Panc1 (cell line): Measurements from ENCODE around the gene HOXC9. TPM values are rescaled to one million over a fixed set of nuclear protein-coding genes. Genes with fewer than 3 reads are reported as not detected.

Experiments used
- ATAC-seq: fragments of 200-7000 bp; cut with Tn5 transposase; 2 replicates; pipeline ENCODE4 v1.9.1; 2020; ENCODE audit warnings: mild to moderate bottlenecking, moderate library complexity
- BruUV-seq: library from RNA; stranded (reverse); fragments of 400-500 nt; replicated peaks from 2 replicates; lab custom pipeline; 2021; lab: Mats Ljungman, UMichigan
- CTCF ChIA-PET: fragments of 300-600 bp; sonication (Branson Sonifier 250); formaldehyde crosslinking; loops from one replicate; lab custom pipeline; 2022; ENCODE audit warnings: antibody characterized with exemption; lab: Charles Lee
- POLR2A ChIA-PET: fragments of 300-600 bp; sonication (Branson Sonifier 250); formaldehyde crosslinking; loops from one replicate; lab custom pipeline; 2022; ENCODE audit warnings: antibody characterized with exemption; lab: Charles Lee
- DNase-seq: peaks from one replicate; pipeline ENCODE4 v3.0.0-alpha.2; 2010; ENCODE audit warnings: low read depth, low spot score
- H3K27ac ChIP-seq: 2 replicates; pipeline ENCODE4 v1.5.1; 2011; ENCODE audit warnings: mild to moderate bottlenecking, low read length, inconsistent platforms
- H3K27me3 ChIP-seq: fragments of 200-500 bp; sonication (Bioruptor generic); 2 replicates; pipeline ENCODE4 v1.6.0; 2014; ENCODE audit warnings: low read length, inconsistent platforms; ENCODE audit not compliant: control insufficient read depth, insufficient read depth
- H3K36me3 ChIP-seq: fragments of 200-500 bp; sonication (Bioruptor generic); 2 replicates; pipeline ENCODE4 v1.5.1; 2014; ENCODE audit warnings: inconsistent platforms, mild to moderate bottlenecking, low read length, moderate library complexity; ENCODE audit not compliant: control insufficient read depth, insufficient read depth
- H3K4me1 ChIP-seq: 2 replicates; pipeline ENCODE4 v1.5.1; 2011; ENCODE audit warnings: inconsistent platforms, mild to moderate bottlenecking, low read length, moderate library complexity; ENCODE audit not compliant: control insufficient read depth, insufficient read depth
- H3K4me3 ChIP-seq, 2 experiments: 2 replicates each; pipeline ENCODE4 v1.5.1; 2011 to 2012; ENCODE audit warnings: low read depth in 2 of 2, low read length in 2 of 2, mild to moderate bottlenecking in 2 of 2, inconsistent platforms in 1 of 2, moderate library complexity in 1 of 2
- H3K9me3 ChIP-seq: fragments of 200-500 bp; sonication (Bioruptor generic); 2 replicates; pipeline ENCODE4 v1.5.1; 2014; ENCODE audit warnings: low read depth, mild to moderate bottlenecking, inconsistent platforms, low read length, moderate library complexity; ENCODE audit not compliant: control insufficient read depth, insufficient read depth
- POLR2AphosphoS5 ChIP-seq: IDR thresholded peaks from 2 replicates; pipeline ENCODE4 v1.6.1; 2012; ENCODE audit warnings: mild to moderate bottlenecking, low read depth, low read length, moderate library complexity
- SIN3A ChIP-seq: IDR thresholded peaks from 2 replicates; pipeline ENCODE4 v1.6.1; 2012; ENCODE audit warnings: low read depth, mild to moderate bottlenecking, low read length, moderate library complexity, borderline replicate concordance; ENCODE audit not compliant: insufficient read depth
- TCF7L2 ChIP-seq: IDR thresholded peaks from 2 replicates; pipeline ENCODE4 v1.6.1; 2011; ENCODE audit warnings: mild to moderate bottlenecking, low read depth, low read length, inconsistent platforms
- in situ Hi-C: cut with HindIII; loops from 2 replicates; pipeline ENCODE4 v1.10.0; 2016; ENCODE audit warnings: low sequenced_read_pairs, low pct_unique_long_range_greater_than_20kb
- intact Hi-C: fragments of 100-400 bp; cut with micrococcal nuclease; formaldehyde crosslinking; loops from one replicate; pipeline ENCODE4 v1.10.0; 2022; ENCODE audit not compliant: unreplicated experiment
- total RNA-seq: library from RNA; stranded (reverse); gene quantifications from one replicate; pipeline ENCODE4 v1.2.1, GENCODE V29; 2021; ENCODE audit not compliant: unreplicated experiment
- TF ChIP-seq, protein P1 (sequence below): fragments of 450-650 bp; IDR thresholded peaks from 2 replicates; pipeline ENCODE4 v1.5.1; 2017; ENCODE audit warnings: mild to moderate bottlenecking
- TF ChIP-seq, protein P2 (sequence below), 2 experiments: IDR thresholded peaks; 2 replicates each; pipeline ENCODE4 v1.6.1; 2011 to 2012; ENCODE audit warnings: low read depth in 2 of 2, control low read depth in 1 of 2, low read length in 1 of 2, mild to moderate bottlenecking in 1 of 2, moderate library complexity in 1 of 2; ENCODE audit not compliant: insufficient read depth in 1 of 2

The HOXC9 gene
- total RNA-seq, 1 experiment from 2014 or later, result 37.2 TPM

DNA sequence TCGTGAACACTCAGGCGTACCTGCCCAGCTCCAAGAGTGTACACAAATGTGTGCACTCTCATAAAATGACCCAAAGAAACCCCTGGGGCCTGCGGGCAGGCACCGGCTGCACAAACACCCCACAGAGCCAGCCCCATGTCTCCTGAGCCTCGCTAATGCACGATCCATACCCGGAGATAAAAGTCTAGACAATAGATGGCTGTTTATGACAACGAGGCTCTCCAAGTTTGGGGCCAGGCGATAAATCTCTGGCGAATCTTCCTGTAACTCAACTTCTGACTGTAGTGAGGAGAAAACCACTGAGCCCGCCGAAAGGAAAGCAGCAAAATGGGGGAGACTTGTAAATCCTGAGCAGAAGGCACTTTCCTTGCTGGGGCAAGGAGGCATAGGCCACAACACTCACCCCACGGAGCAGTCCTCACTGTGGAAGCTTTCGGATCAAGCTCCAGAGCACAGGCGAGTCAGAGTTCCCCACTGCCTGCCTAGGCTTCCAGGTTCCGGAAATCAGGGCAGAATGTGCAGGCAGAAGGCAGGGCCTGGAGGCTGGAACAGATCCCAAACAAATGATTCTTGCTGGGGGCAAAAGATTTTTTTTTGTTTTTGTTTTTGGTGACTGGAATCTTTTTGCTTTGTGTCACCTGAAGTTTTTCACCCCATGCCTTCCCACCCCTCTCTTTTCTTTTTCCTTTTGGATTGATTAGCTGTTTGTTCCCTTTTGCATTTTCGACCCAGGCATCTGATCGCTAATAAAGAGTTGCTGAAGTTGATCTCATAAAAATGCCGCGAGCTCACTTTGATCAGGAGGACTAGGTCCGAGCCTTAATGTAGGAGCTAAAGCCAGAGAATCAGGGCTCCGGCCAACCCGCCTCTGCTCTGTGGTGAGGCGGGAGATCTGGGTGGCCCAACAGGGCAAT, 31.5 kb upstream of the HOXC9 start:
- POLR2A ChIA-PET, result interaction anchor here (1.1 kb wide), 1 partner anchor 10 kb away, joined by 5 read pairs; no protein-coding TSS in a partner anchor
- H3K9me3 ChIP-seq, result no peaks in the 10 kb centered on the region
- in situ Hi-C loops, result no loop called here
- peak overlapping the region; percentile 16 to 34; a peak in 2 of 4 replicates for H3K4me3 ChIP-seq
- no peaks in the 10 kb centered on the region for H3K27me3 ChIP-seq
- H3K36me3 ChIP-seq, result peaks cover 3% of the 10 kb centered on the region; the same call in 1 of the 2 replicates
- no TSS peak for BruUV-seq
- no peak for ATAC-seq
- DNase-seq, result no peak
- intact Hi-C loops, result no loop called here
- H3K27ac ChIP-seq, result peak overlapping the region; percentile 100
- TF ChIP-seq, protein P1, sequence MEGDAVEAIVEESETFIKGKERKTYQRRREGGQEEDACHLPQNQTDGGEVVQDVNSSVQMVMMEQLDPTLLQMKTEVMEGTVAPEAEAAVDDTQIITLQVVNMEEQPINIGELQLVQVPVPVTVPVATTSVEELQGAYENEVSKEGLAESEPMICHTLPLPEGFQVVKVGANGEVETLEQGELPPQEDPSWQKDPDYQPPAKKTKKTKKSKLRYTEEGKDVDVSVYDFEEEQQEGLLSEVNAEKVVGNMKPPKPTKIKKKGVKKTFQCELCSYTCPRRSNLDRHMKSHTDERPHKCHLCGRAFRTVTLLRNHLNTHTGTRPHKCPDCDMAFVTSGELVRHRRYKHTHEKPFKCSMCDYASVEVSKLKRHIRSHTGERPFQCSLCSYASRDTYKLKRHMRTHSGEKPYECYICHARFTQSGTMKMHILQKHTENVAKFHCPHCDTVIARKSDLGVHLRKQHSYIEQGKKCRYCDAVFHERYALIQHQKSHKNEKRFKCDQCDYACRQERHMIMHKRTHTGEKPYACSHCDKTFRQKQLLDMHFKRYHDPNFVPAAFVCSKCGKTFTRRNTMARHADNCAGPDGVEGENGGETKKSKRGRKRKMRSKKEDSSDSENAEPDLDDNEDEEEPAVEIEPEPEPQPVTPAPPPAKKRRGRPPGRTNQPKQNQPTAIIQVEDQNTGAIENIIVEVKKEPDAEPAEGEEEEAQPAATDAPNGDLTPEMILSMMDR, result no peak
- peak; percentile 83 for TF ChIP-seq TCF7L2
- TF ChIP-seq, protein P2, sequence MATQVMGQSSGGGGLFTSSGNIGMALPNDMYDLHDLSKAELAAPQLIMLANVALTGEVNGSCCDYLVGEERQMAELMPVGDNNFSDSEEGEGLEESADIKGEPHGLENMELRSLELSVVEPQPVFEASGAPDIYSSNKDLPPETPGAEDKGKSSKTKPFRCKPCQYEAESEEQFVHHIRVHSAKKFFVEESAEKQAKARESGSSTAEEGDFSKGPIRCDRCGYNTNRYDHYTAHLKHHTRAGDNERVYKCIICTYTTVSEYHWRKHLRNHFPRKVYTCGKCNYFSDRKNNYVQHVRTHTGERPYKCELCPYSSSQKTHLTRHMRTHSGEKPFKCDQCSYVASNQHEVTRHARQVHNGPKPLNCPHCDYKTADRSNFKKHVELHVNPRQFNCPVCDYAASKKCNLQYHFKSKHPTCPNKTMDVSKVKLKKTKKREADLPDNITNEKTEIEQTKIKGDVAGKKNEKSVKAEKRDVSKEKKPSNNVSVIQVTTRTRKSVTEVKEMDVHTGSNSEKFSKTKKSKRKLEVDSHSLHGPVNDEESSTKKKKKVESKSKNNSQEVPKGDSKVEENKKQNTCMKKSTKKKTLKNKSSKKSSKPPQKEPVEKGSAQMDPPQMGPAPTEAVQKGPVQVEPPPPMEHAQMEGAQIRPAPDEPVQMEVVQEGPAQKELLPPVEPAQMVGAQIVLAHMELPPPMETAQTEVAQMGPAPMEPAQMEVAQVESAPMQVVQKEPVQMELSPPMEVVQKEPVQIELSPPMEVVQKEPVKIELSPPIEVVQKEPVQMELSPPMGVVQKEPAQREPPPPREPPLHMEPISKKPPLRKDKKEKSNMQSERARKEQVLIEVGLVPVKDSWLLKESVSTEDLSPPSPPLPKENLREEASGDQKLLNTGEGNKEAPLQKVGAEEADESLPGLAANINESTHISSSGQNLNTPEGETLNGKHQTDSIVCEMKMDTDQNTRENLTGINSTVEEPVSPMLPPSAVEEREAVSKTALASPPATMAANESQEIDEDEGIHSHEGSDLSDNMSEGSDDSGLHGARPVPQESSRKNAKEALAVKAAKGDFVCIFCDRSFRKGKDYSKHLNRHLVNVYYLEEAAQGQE (IDR thresholded peaks at IDR 0.05; ENCODE audit: insufficient read depth in 1 of 2, low read depth in 2 of 2, low read length in 1 of 2), result no peak
- peak; percentile 57 for TF ChIP-seq POLR2AphosphoS5
- no peak for TF ChIP-seq SIN3A
- H3K4me1 ChIP-seq, result peaks cover 92% of the 10 kb centered on the region
- CTCF ChIA-PET, result interaction anchor here (0.7 kb wide), 1 partner anchor 137 kb away, joined by 3 read pairs; no protein-coding TSS in a partner anchor

DNA sequence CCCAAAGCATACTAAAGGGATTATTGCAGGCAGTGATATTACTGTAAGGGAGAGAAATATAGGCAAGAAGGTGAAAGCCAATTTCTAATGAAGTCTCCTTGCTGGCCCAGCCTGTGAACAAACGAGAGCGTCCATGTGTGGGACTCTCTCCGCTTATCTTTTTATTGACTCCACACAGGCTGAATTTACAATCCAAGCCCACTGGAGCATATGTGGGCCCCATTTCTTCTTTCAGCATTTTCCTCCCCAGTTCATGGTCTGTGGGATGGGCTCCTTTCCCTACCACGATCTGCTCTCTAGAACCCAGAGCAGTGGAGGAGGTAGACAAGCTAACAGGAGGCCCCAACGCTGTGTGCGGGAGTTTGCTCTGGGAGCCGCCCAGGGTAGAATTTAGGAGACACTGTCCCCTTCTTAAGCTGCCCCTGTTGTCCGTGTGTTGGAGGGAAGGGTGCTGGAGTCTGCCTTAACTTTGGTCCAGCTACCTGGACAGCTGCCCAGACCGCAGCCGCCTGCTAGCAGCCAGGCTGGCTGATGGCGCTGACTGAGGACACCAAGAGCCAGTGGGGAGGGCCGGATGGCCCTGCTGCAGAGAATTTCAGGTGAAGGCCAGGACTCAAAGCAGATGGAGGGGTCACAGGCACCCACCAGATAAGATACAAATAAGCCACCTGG, 30.2 kb upstream of the HOXC9 start:
- no peaks in the 10 kb centered on the region for H3K9me3 ChIP-seq
- H3K27me3 ChIP-seq, result no peaks in the 10 kb centered on the region
- intact Hi-C loops (no loop called here), in situ Hi-C loops (no loop called here)
- no peaks in the 10 kb centered on the region for H3K36me3 ChIP-seq
- CTCF ChIA-PET, result no interaction called here
- POLR2A ChIA-PET, result no interaction called here
- BruUV-seq, result no TSS peak
- no peak for DNase-seq
- ATAC-seq, result no peak
- H3K4me3 ChIP-seq, result no peak overlapping the region
- H3K27ac ChIP-seq, result peak overlapping the region; percentile 100
- peaks cover 79% of the 10 kb centered on the region for H3K4me1 ChIP-seq
- no peak for TF ChIP-seq TCF7L2
- no peak for TF ChIP-seq POLR2AphosphoS5
- no peak for TF ChIP-seq SIN3A
- TF ChIP-seq, protein P1, result no peak
- TF ChIP-seq, protein P2 (IDR thresholded peaks at IDR 0.05; ENCODE audit: insufficient read depth in 1 of 2, low read depth in 2 of 2, low read length in 1 of 2), result no peak
